ENCODE data around the gene PDE10A.

PDE10A gene

GRCh38 chr6:165662749-165663376 lies at the start of gene PDE10A:
Gene PDE10A, minus strand, starts transcription at chr6:165663241. Its CDS starts 430 bp downstream, at chr6:165662811.
- DNase-seq (ENCODE audit: low spot score), result peak; percentile 58
- TF ChIP-seq CTCF (IDR thresholded peaks at IDR 0.05; ENCODE audit: extremely low read depth, missing control alignments), result no peak

GRCh38 chr6:165708985-165709576 lies 46.0 kb upstream of the PDE10A start:
- DNase-seq (ENCODE audit: low spot score), result no peak
- TF ChIP-seq CTCF (IDR thresholded peaks at IDR 0.05; ENCODE audit: extremely low read depth, missing control alignments), result no peak

GRCh38 chr6:165707067-165707853 lies 44.2 kb upstream of the PDE10A start:
- TF ChIP-seq CTCF (IDR thresholded peaks at IDR 0.05; ENCODE audit: extremely low read depth, missing control alignments), result no peak
- DNase-seq (ENCODE audit: low spot score), result no peak

- TF ChIP-seq CTCF (IDR thresholded peaks at IDR 0.05; ENCODE audit: extremely low read depth, missing control alignments), result no peak
- no peak for DNase-seq (ENCODE audit: low spot score)
These were observed 42.9 kb upstream of the PDE10A start for GRCh38 chr6:165705941-165706340.

- no peak for DNase-seq (ENCODE audit: low spot score)
- TF ChIP-seq CTCF (IDR thresholded peaks at IDR 0.05; ENCODE audit: extremely low read depth, missing control alignments), result no peak
These were observed 41.2 kb upstream of the PDE10A start for GRCh38 chr6:165704045-165704748.

- DNase-seq (ENCODE audit: low spot score), result no peak
- TF ChIP-seq CTCF (IDR thresholded peaks at IDR 0.05; ENCODE audit: extremely low read depth, missing control alignments), result no peak
These were observed 39.6 kb upstream of the PDE10A start for GRCh38 chr6:165702669-165703068.

All from GM20000 (cell line).